Measurements from ENCODE around the gene HID1.

Gene HID1

GRCh38 chr17:74954665-74955421, 17.7 kb downstream of the HID1 start:
- DNase-seq (ENCODE audit: low spot score): no peak
- TF ChIP-seq CTCF (IDR thresholded peaks at IDR 0.05; ENCODE audit: poor library complexity, severe bottlenecking): no peak
- Histone ChIP-seq H3K36me3 (ENCODE audit: low read depth) (no peaks in the 10 kb centered on the region), H3K27me3 (ENCODE audit: insufficient read depth, poor library complexity, severe bottlenecking) (no peaks in the 10 kb centered on the region), H3K4me1 (ENCODE audit: insufficient read depth, poor library complexity, severe bottlenecking) (peaks cover 12% of the 10 kb centered on the region), H3K9me3 (ENCODE audit: severe bottlenecking) (no peaks in the 10 kb centered on the region), H3K4me3 (ENCODE audit: severe bottlenecking) (no peak overlapping the region), H3K27ac (ENCODE audit: poor library complexity, severe bottlenecking) (no peak overlapping the region)
- ATAC-seq (ENCODE audit: low read depth): no peak

GRCh38 chr17:74954115-74954514, 18.4 kb downstream of the HID1 start:
- H3K27me3 ChIP-seq (ENCODE audit: insufficient read depth, poor library complexity, severe bottlenecking): no peaks in the 10 kb centered on the region
- no peak for DNase-seq (ENCODE audit: low spot score)
- TF ChIP-seq CTCF (IDR thresholded peaks at IDR 0.05; ENCODE audit: poor library complexity, severe bottlenecking): no peak
- ATAC-seq (ENCODE audit: low read depth): no peak
- no peaks in the 10 kb centered on the region for H3K36me3 ChIP-seq (ENCODE audit: low read depth)
- H3K4me3 ChIP-seq (ENCODE audit: severe bottlenecking): no peak overlapping the region
- H3K27ac ChIP-seq (ENCODE audit: poor library complexity, severe bottlenecking): no peak overlapping the region
- peaks cover 12% of the 10 kb centered on the region for H3K4me1 ChIP-seq (ENCODE audit: insufficient read depth, poor library complexity, severe bottlenecking)
- H3K9me3 ChIP-seq (ENCODE audit: severe bottlenecking): no peaks in the 10 kb centered on the region

- no peak for TF ChIP-seq CTCF (IDR thresholded peaks at IDR 0.05; ENCODE audit: poor library complexity, severe bottlenecking)
- Histone ChIP-seq H3K27me3 (ENCODE audit: insufficient read depth, poor library complexity, severe bottlenecking) (no peaks in the 10 kb centered on the region), H3K4me1 (ENCODE audit: insufficient read depth, poor library complexity, severe bottlenecking) (peaks cover 12% of the 10 kb centered on the region), H3K36me3 (ENCODE audit: low read depth) (no peaks in the 10 kb centered on the region), H3K9me3 (ENCODE audit: severe bottlenecking) (no peaks in the 10 kb centered on the region), H3K4me3 (ENCODE audit: severe bottlenecking) (no peak overlapping the region), H3K27ac (ENCODE audit: poor library complexity, severe bottlenecking) (no peak overlapping the region)
- DNase-seq (ENCODE audit: low spot score) (no peak), ATAC-seq (ENCODE audit: low read depth) (no peak)
Measured at GRCh38 chr17:74953134-74953687, 19.3 kb downstream of the HID1 start.

GRCh38 chr17:74952431-74953133, 20.0 kb downstream of the HID1 start:
- no peaks in the 10 kb centered on the region for H3K36me3 ChIP-seq (ENCODE audit: low read depth)
- ATAC-seq (ENCODE audit: low read depth) (no peak), DNase-seq (ENCODE audit: low spot score) (no peak)
- H3K9me3 ChIP-seq (ENCODE audit: severe bottlenecking): no peaks in the 10 kb centered on the region
- H3K4me3 ChIP-seq (ENCODE audit: severe bottlenecking): no peak overlapping the region
- H3K27ac ChIP-seq (ENCODE audit: poor library complexity, severe bottlenecking): no peak overlapping the region
- no peak for TF ChIP-seq CTCF (IDR thresholded peaks at IDR 0.05; ENCODE audit: poor library complexity, severe bottlenecking)
- H3K4me1 ChIP-seq (ENCODE audit: insufficient read depth, poor library complexity, severe bottlenecking): peaks cover 12% of the 10 kb centered on the region
- no peaks in the 10 kb centered on the region for H3K27me3 ChIP-seq (ENCODE audit: insufficient read depth, poor library complexity, severe bottlenecking)

Measured in RWPE2 (cell line).